HFFc6 (cell line): ENCODE data around the gene SNX30. TPM values are rescaled to one million over a fixed set of nuclear protein-coding genes. Genes with fewer than 3 reads are reported as not detected.

Experiments used
- DNase-seq: peaks from one replicate; pipeline ENCODE4 v3.0.0-alpha.2; 2018
- H3K27ac Mint-ChIP-seq: 2 replicates; pipeline ENCODE4 v1.8.0; 2020; ENCODE audit warnings: mild to moderate bottlenecking, mixed read lengths
- H3K27me3 Mint-ChIP-seq: 2 replicates; pipeline ENCODE4 v1.8.0; 2021; ENCODE audit warnings: mild to moderate bottlenecking, moderate library complexity, mixed read lengths; ENCODE audit not compliant: insufficient read depth
- H3K36me3 Mint-ChIP-seq: 2 replicates; pipeline ENCODE4 v1.8.0; 2021; ENCODE audit warnings: low read depth, mixed read lengths
- H3K4me1 Mint-ChIP-seq: 2 replicates; pipeline ENCODE4 v1.8.0; 2020; ENCODE audit warnings: low read depth, mixed read lengths
- H3K4me3 Mint-ChIP-seq: 2 replicates; pipeline ENCODE4 v1.8.0; 2020; ENCODE audit warnings: mild to moderate bottlenecking, moderate library complexity, mixed read lengths
- H3K9me3 Mint-ChIP-seq: 2 replicates; pipeline ENCODE4 v1.8.0; 2020; ENCODE audit warnings: mild to moderate bottlenecking, mixed read lengths
- total RNA-seq, 6 experiments: library from RNA; stranded (reverse); fragmentation: NEBNext Ultra II Directional; extraction: Animal tissue kit (Norgen Biotek cat#: 25700); gene quantifications; 2 replicates in 1 of 6; 3 replicates in 5 of 6; pipeline ENCODE4 v1.2.3, GENCODE V29; 2021
- TF ChIP-seq, protein P1 (sequence below): fragments of 200-600 bp; sonication (generic); IDR thresholded peaks from 2 replicates; pipeline ENCODE4 v1.5.0; 2021; ENCODE audit warnings: antibody characterized with exemption, mild to moderate bottlenecking

Gene SNX30
- total RNA-seq, 6 experiments from 2014 or later = 11.1 to 14.9 (median 13.9) TPM

DNA sequence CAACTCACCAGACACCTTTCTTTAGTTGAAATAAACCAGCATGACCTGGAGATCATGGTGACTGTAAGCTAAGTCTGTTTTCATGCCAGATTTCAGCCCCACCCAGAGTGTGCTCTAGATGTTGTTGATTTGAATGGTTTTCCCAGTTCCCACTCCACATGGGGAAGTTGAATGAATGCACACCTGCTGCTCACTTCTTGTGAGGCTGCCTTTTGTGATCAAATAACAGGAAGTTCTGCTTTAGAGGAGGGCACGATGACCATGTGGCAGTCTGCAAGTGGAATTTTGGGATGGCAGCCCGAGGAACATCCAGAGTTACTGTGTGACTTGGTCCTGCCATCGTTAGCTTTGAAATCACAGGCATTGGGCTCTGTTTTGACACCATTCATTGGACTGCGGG is 121.5 kb downstream of the SNX30 start:
- H3K27ac Mint-ChIP-seq = no peak overlapping the region
- H3K27me3 Mint-ChIP-seq = no peaks in the 10 kb centered on the region
- H3K4me3 Mint-ChIP-seq = no peak overlapping the region
- peaks cover 29% of the 10 kb centered on the region for H3K4me1 Mint-ChIP-seq
- peaks cover 41% of the 10 kb centered on the region for H3K36me3 Mint-ChIP-seq
- peaks cover 6% of the 10 kb centered on the region for H3K9me3 Mint-ChIP-seq
- no peak for DNase-seq
- TF ChIP-seq, protein P1, sequence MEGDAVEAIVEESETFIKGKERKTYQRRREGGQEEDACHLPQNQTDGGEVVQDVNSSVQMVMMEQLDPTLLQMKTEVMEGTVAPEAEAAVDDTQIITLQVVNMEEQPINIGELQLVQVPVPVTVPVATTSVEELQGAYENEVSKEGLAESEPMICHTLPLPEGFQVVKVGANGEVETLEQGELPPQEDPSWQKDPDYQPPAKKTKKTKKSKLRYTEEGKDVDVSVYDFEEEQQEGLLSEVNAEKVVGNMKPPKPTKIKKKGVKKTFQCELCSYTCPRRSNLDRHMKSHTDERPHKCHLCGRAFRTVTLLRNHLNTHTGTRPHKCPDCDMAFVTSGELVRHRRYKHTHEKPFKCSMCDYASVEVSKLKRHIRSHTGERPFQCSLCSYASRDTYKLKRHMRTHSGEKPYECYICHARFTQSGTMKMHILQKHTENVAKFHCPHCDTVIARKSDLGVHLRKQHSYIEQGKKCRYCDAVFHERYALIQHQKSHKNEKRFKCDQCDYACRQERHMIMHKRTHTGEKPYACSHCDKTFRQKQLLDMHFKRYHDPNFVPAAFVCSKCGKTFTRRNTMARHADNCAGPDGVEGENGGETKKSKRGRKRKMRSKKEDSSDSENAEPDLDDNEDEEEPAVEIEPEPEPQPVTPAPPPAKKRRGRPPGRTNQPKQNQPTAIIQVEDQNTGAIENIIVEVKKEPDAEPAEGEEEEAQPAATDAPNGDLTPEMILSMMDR = no peak

DNA sequence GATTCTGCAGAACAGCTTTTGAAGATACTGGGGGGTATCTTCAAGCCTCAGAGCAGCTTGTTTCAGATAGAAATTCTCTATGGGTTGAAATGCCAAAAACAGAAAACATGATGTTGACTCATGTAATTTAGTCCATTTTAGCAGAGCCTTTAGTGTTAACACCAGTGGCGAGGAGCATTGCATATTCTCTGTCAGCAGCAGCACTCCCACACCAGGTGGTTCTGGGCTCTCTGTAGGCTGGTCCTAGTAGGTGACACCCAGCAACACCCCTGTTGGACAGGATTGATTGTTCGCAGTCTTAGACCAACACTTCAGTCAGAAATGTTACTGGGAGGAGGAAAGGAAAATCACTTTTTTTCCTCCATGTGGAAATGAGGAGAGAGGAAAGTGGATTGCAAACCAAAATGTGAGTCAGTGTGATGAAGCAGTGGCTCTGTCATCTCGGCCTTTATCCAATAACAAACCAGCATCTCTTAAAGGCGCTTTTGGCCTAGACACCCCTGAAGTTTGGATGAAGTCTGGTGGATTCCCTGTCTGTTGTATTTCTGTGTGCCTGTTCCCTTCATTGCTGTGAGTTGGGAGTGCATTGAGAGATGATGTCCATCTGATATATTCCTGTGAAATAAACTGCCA is 123.3 kb downstream of the SNX30 start:
- no peaks in the 10 kb centered on the region for H3K9me3 Mint-ChIP-seq
- TF ChIP-seq, protein P1 = no peak
- H3K4me1 Mint-ChIP-seq = peaks cover 13% of the 10 kb centered on the region
- H3K4me3 Mint-ChIP-seq = no peak overlapping the region
- peaks cover 32% of the 10 kb centered on the region for H3K36me3 Mint-ChIP-seq
- no peak for DNase-seq
- H3K27me3 Mint-ChIP-seq = peaks cover 2% of the 10 kb centered on the region; the same call in 1 of the 2 replicates
- peak overlapping the region; percentile 68 for H3K27ac Mint-ChIP-seq

DNA sequence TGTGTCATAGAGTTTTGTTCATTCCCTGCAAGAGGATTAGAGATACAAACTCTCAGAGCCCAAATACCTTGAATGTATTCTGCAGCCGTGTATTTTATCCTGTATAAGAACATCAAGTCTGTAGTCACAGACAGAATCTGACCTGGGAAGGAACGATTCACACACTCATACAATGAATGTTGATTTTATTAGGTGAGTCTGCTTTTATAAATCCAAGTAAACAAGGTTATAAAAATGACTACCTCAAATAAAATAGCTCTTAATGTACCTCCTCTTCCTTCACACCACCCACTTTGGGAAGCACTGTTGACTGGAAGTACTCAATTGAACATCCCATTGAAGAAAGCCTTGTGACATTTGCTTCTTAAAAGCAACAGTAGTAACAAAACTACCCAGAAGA is 128.2 kb downstream of the SNX30 start:
- Mint-ChIP-seq H3K36me3 (peaks cover 23% of the 10 kb centered on the region), H3K4me3 (no peak overlapping the region), H3K27ac (no peak overlapping the region), H3K27me3 (peaks cover 2% of the 10 kb centered on the region; the same call in 1 of the 2 replicates), H3K9me3 (peaks cover 4% of the 10 kb centered on the region), H3K4me1 (peaks cover 31% of the 10 kb centered on the region)
- DNase-seq = no peak
- TF ChIP-seq, protein P1 = no peak

DNA sequence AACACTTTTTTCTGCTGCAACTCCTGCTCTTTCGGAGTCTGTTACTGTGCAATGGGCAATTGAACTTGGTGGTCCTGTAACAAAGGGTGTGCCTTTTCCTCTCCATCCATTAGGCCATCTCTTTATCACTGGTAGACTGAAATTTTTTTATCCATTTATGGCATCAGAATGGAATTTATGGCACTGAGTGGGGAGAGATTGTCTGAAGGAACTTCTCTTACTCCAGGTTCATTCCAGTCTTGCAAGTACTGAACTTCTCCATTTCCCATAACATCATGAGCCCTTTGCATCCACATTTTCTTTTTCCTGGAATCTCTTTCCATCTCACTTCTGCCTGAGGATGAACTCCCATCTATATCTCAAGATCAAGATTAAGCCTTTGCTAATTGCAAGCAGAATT is 130.1 kb downstream of the SNX30 start:
- DNase-seq = no peak
- TF ChIP-seq, protein P1 = no peak
- Mint-ChIP-seq H3K4me1 (peaks cover 41% of the 10 kb centered on the region), H3K9me3 (peaks cover 4% of the 10 kb centered on the region), H3K36me3 (peaks cover 23% of the 10 kb centered on the region), H3K27me3 (peaks cover 2% of the 10 kb centered on the region; the same call in 1 of the 2 replicates), H3K27ac (no peak overlapping the region), H3K4me3 (no peak overlapping the region)

DNA sequence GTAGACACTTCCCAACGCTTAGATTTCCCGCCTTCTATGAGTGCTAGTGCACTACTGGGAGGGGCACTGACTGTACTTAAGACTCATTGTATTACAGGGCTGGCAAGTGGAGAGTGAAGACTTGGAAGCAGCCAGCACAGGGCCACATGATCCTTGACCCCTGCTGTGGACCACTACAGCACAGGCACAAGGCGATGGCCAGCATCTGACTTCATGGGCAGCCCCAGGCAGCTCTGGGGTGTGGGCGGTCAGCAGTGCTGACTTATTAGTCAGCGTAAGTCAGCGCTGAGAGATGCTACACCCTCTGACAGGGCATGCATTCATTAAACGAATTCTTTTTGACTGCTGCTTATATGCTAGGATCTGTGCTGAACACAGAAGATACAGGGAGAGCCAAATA is 130.8 kb downstream of the SNX30 start:
- peak overlapping the region; percentile 22 for H3K27ac Mint-ChIP-seq
- H3K9me3 Mint-ChIP-seq = peaks cover 4% of the 10 kb centered on the region
- DNase-seq = peak; percentile 61
- peaks cover 18% of the 10 kb centered on the region for H3K36me3 Mint-ChIP-seq
- H3K4me1 Mint-ChIP-seq = peaks cover 41% of the 10 kb centered on the region
- H3K27me3 Mint-ChIP-seq = peaks cover 4% of the 10 kb centered on the region
- TF ChIP-seq, protein P1 = no peak
- H3K4me3 Mint-ChIP-seq = no peak overlapping the region
